ENCODE data around the gene CDC42SE2. TPM values are rescaled to one million over a fixed set of nuclear protein-coding genes. Genes with fewer than 3 reads are reported as not detected.

The CDC42SE2 gene
- total RNA-seq, 6 experiments from 2014 or later = 10.3 to 19.8 (median 15.0) TPM

GRCh38 chr5:131316822-131317221 lies 53.0 kb downstream of the CDC42SE2 start:
- no peaks in the 10 kb centered on the region for H3K9me3 ChIP-seq
- no peak for ATAC-seq
- H3K27me3 ChIP-seq = no peaks in the 10 kb centered on the region
- H3K4me1 ChIP-seq = peaks cover 0 to 16% (median 0%) of the 10 kb centered on the region in 4 donors
- H3K27ac ChIP-seq = no peak overlapping the region
- H3K4me3 ChIP-seq = no peak overlapping the region
- no peak for TF ChIP-seq POLR2A (IDR thresholded peaks at IDR 0.05)
- TF ChIP-seq, protein P1, sequence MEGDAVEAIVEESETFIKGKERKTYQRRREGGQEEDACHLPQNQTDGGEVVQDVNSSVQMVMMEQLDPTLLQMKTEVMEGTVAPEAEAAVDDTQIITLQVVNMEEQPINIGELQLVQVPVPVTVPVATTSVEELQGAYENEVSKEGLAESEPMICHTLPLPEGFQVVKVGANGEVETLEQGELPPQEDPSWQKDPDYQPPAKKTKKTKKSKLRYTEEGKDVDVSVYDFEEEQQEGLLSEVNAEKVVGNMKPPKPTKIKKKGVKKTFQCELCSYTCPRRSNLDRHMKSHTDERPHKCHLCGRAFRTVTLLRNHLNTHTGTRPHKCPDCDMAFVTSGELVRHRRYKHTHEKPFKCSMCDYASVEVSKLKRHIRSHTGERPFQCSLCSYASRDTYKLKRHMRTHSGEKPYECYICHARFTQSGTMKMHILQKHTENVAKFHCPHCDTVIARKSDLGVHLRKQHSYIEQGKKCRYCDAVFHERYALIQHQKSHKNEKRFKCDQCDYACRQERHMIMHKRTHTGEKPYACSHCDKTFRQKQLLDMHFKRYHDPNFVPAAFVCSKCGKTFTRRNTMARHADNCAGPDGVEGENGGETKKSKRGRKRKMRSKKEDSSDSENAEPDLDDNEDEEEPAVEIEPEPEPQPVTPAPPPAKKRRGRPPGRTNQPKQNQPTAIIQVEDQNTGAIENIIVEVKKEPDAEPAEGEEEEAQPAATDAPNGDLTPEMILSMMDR (IDR thresholded peaks at IDR 0.05) = no peak
- DNase-seq = no peak
- intact Hi-C loops (cut with DNase I) = no loop called here
- WGBS (ENCODE audit: insufficient coverage, low coverage, low lambda C conversion rate, missing lambda C conversion rate) = 94% methylated on average over 2 of the region's 2 CpGs
- no peaks in the 10 kb centered on the region for H3K36me3 ChIP-seq

- Histone ChIP-seq H3K4me3 (no peak overlapping the region), H3K27me3 (no peaks in the 10 kb centered on the region), H3K4me1 (peaks cover 0 to 14% (median 0%) of the 10 kb centered on the region in 4 donors), H3K36me3 (no peaks in the 10 kb centered on the region), H3K9me3 (no peaks in the 10 kb centered on the region), H3K27ac (no peak overlapping the region)
- TF ChIP-seq POLR2A (IDR thresholded peaks at IDR 0.05) = no peak
- TF ChIP-seq, protein P1 (IDR thresholded peaks at IDR 0.05) = no peak
- no peak for ATAC-seq
- DNase-seq = no peak
- intact Hi-C loops (cut with DNase I) = no loop called here
Measured at GRCh38 chr5:131318455-131318854, 54.6 kb downstream of the CDC42SE2 start.

GRCh38 chr5:131321066-131321465 lies 57.2 kb downstream of the CDC42SE2 start:
- no peak for TF ChIP-seq POLR2A (IDR thresholded peaks at IDR 0.05)
- TF ChIP-seq, protein P1 (IDR thresholded peaks at IDR 0.05) = no peak

DNA sequence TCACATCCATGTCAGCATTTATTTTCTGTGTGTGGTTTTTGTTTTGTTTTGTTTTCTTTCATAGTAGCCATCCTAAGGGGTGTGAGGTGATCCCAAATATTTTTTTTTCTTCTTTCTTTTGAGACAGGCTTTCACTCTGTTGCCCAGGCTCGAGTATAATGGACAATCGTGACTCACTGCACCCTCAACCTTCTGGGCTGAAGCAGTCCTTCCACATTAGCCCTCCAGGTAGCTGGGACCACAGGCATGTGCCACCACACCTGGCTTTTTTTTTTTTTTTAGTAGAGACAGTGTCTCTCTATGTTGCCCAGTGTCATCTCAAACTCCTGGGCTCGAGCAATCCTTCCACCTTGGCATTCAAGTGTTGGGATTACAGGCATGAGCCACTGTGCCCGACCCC lies 59.1 kb downstream of the CDC42SE2 start:
- H3K4me3 ChIP-seq = no peak overlapping the region
- no peaks in the 10 kb centered on the region for H3K27me3 ChIP-seq
- H3K36me3 ChIP-seq = no peaks in the 10 kb centered on the region
- intact Hi-C loops (cut with DNase I) = no loop called here
- DNase-seq = no peak
- TF ChIP-seq, protein P1 (IDR thresholded peaks at IDR 0.05) = no peak
- no peak for TF ChIP-seq POLR2A (IDR thresholded peaks at IDR 0.05)
- 88% methylated on average over 4 of the region's 4 CpGs for whole genome bisulfite sequencing (ENCODE audit: insufficient coverage, low coverage, low lambda C conversion rate, missing lambda C conversion rate)
- no peaks in the 10 kb centered on the region for H3K4me1 ChIP-seq
- no peaks in the 10 kb centered on the region for H3K9me3 ChIP-seq
- ATAC-seq = no peak
- H3K27ac ChIP-seq = no peak overlapping the region

More at GRCh38 chr5:131321066-131321465, 57.2 kb downstream of the CDC42SE2 start:
- no peaks in the 10 kb centered on the region for H3K36me3 ChIP-seq
- ATAC-seq (no peak), DNase-seq (no peak)
- intact Hi-C loops (cut with DNase I) = no loop called here
- WGBS (ENCODE audit: insufficient coverage, low coverage, low lambda C conversion rate, missing lambda C conversion rate) = 43% methylated on average over 2 of the region's 2 CpGs
- H3K4me3 ChIP-seq = no peak overlapping the region
- H3K27me3 ChIP-seq = no peaks in the 10 kb centered on the region
- no peak overlapping the region for H3K27ac ChIP-seq
- no peaks in the 10 kb centered on the region for H3K9me3 ChIP-seq
- no peaks in the 10 kb centered on the region for H3K4me1 ChIP-seq

DNA sequence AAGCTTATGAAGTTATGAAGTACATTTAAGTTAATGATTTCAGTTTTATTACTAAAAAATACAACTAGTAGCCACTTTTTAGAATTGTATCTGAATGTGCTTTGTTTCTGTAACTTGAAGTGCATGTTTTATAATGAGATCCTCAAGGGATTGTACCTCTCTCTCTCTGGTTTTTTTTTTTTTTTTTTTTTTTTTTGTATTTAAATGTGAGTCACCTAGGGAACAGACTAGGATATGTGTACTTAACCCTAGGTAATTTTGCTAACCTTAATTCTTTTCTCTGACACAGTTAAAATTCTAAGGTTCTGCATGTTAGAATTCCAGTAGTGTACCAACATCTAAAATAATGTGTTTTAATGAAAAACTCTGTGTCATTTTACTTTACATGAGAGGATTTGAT lies 59.5 kb downstream of the CDC42SE2 start:
- intact Hi-C loops (cut with DNase I) = no loop called here
- DNase-seq = no peak
- peak in 1 of 4 donors; percentile 45 for ATAC-seq
- Histone ChIP-seq H3K9me3 (no peaks in the 10 kb centered on the region), H3K4me1 (no peaks in the 10 kb centered on the region), H3K27ac (no peak overlapping the region), H3K4me3 (no peak overlapping the region), H3K36me3 (no peaks in the 10 kb centered on the region), H3K27me3 (no peaks in the 10 kb centered on the region)
- no peak for TF ChIP-seq POLR2A (IDR thresholded peaks at IDR 0.05)
- TF ChIP-seq, protein P1 (IDR thresholded peaks at IDR 0.05) = no peak

Data from right lobe of liver (tissue), 6 donors.